Nephron progenitor cell (in vitro differentiated cells): ENCODE data around the gene FPGT.

Experiments
- DNase-seq: peaks from one replicate; pipeline ENCODE4 v3.0.0; 2021
- H3K27ac Mint-ChIP-seq: 2 replicates; pipeline ENCODE4 v1.8.0; 2021; ENCODE audit warnings: mild to moderate bottlenecking, moderate library complexity, mixed read lengths
- H3K27me3 Mint-ChIP-seq: 2 replicates; pipeline ENCODE4 v1.8.0; 2021; ENCODE audit warnings: mild to moderate bottlenecking, low read depth, mixed read lengths; ENCODE audit not compliant: poor library complexity
- H3K36me3 Mint-ChIP-seq: 2 replicates; pipeline ENCODE4 v1.8.0; 2021; ENCODE audit warnings: low read depth, mixed read lengths
- H3K4me1 Mint-ChIP-seq: 2 replicates; pipeline ENCODE4 v1.8.0; 2021; ENCODE audit warnings: mixed read lengths
- H3K4me3 Mint-ChIP-seq: 2 replicates; pipeline ENCODE4 v1.8.0; 2021; ENCODE audit warnings: mild to moderate bottlenecking, moderate library complexity, mixed read lengths
- H3K9me3 Mint-ChIP-seq: 2 replicates; pipeline ENCODE4 v1.8.0; 2021; ENCODE audit warnings: mild to moderate bottlenecking, moderate library complexity, mixed read lengths
- CTCF ChIP-seq: fragments of 200-600 bp; sonication (generic); IDR thresholded peaks from 2 replicates; pipeline ENCODE4 v1.5.0; 2021; ENCODE audit warnings: antibody characterized with exemption

Gene FPGT

DNA sequence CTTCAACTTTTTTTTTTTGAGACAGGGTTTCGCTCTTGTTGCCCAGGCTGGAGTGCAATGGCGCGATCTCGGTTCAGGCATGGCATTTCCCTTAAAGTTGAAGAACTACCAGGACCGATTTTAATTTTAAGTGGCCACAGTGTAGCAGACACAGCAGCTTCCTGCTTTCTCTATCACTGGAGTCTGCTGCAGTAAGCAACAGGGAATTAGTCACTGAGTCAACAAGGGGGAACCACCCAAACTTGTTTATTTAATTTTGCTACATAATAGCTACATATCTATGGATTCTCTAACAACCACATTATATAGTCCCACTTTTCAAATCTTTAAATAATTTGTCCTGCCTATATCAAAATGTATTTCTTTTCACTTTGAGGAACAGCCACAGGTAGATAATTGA, 24.7 kb downstream of the FPGT start:
- Mint-ChIP-seq H3K4me3 (no peak overlapping the region), H3K9me3 (no peaks in the 10 kb centered on the region), H3K36me3 (no peaks in the 10 kb centered on the region), H3K27me3 (no peaks in the 10 kb centered on the region), H3K4me1 (no peaks in the 10 kb centered on the region), H3K27ac (no peak overlapping the region)
- no peak for TF ChIP-seq CTCF
- no peak for DNase-seq

DNA sequence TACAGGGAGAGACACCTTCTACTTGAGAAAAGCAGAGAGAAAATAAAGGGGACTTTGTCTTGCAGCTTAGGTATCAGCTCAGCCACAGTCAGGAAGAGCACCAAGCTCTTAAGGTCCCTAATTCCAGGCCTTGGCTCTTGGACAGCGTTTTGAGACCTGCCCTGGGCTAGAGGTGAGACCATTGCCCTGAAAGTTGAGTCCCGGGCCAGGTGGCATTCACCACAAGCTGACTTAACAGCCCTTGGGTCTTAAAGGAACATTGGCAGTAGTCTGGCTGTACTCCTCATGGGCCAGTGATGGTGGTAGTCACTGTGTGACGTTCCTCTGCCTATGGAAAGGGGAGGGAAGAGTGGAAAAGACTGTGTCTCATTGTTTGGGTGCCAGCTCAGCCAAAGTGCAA, 25.4 kb downstream of the FPGT start:
- no peaks in the 10 kb centered on the region for H3K27me3 Mint-ChIP-seq
- no peak for DNase-seq
- no peak for TF ChIP-seq CTCF
- no peak overlapping the region for H3K27ac Mint-ChIP-seq
- no peaks in the 10 kb centered on the region for H3K9me3 Mint-ChIP-seq
- no peak overlapping the region for H3K4me3 Mint-ChIP-seq
- no peaks in the 10 kb centered on the region for H3K36me3 Mint-ChIP-seq
- no peaks in the 10 kb centered on the region for H3K4me1 Mint-ChIP-seq

- Mint-ChIP-seq H3K4me1 (no peaks in the 10 kb centered on the region), H3K4me3 (no peak within 1 kb of the TSS), H3K9me3 (no peaks in the 10 kb centered on the region), H3K27me3 (no peaks in the 10 kb centered on the region), H3K36me3 (no peaks in the 10 kb centered on the region), H3K27ac (no peak within 1 kb of the TSS)
- no peak for DNase-seq
- no peak for TF ChIP-seq CTCF
Measured at GRCh38 chr1:74235153-74235552, 37.1 kb downstream of the FPGT start, which contains the start of gene TNNI3K. TSS of gene TNNI3K (plus strand) at chr1:74235387. CDS start at chr1:74235452, 65 bp downstream.

- Mint-ChIP-seq H3K27ac (no peak overlapping the region), H3K27me3 (no peaks in the 10 kb centered on the region), H3K36me3 (no peaks in the 10 kb centered on the region), H3K4me1 (no peaks in the 10 kb centered on the region), H3K4me3 (no peak overlapping the region), H3K9me3 (no peaks in the 10 kb centered on the region)
- no peak for DNase-seq
- TF ChIP-seq CTCF = no peak
Measured at GRCh38 chr1:74236440-74236839, 38.4 kb downstream of the FPGT start.

DNA sequence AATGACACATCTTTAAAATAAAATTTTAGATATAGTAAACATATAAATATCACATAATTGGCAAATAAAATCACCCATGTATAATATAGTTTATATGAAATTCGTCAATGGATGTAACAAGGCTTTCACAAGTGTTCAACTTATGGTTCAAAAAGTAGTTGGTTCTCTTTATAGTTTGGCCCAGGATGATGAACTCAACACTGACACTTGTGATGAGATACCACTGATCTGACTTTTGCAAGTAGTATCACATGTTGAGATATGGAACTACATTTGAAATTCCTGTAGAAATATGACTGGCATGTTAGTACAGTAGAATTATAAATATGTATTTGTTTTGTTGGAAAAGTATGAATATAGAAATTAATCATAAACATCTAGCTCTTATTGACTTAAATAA, 39.0 kb downstream of the FPGT start:
- no peaks in the 10 kb centered on the region for H3K27me3 Mint-ChIP-seq
- H3K9me3 Mint-ChIP-seq = no peaks in the 10 kb centered on the region
- TF ChIP-seq CTCF = no peak
- H3K4me3 Mint-ChIP-seq = no peak overlapping the region
- H3K36me3 Mint-ChIP-seq = no peaks in the 10 kb centered on the region
- H3K27ac Mint-ChIP-seq = no peak overlapping the region
- DNase-seq = no peak
- H3K4me1 Mint-ChIP-seq = no peaks in the 10 kb centered on the region

- Mint-ChIP-seq H3K4me3 (no peak overlapping the region), H3K36me3 (no peaks in the 10 kb centered on the region), H3K27me3 (no peaks in the 10 kb centered on the region), H3K4me1 (no peaks in the 10 kb centered on the region), H3K9me3 (no peaks in the 10 kb centered on the region), H3K27ac (no peak overlapping the region)
- no peak for TF ChIP-seq CTCF
- DNase-seq = no peak
Measured at GRCh38 chr1:74237787-74238186, 39.7 kb downstream of the FPGT start.
